ENCODE data around the gene RPL7A.

Gene RPL7A

GRCh38 chr9:133348718-133349573, 928 bp downstream of the RPL7A start:
- H3K4me3 ChIP-seq (ENCODE audit: low read depth, low read length) = peak overlapping the region; percentile 92
- no peak for TF ChIP-seq CTCF (IDR thresholded peaks at IDR 0.05; ENCODE audit: insufficient read depth, low read depth, low read length, missing control alignments)
- no peak for DNase-seq (ENCODE audit: low read depth)

GRCh38 chr9:133349965-133350616, 2.1 kb downstream of the RPL7A start:
- TF ChIP-seq CTCF (IDR thresholded peaks at IDR 0.05; ENCODE audit: insufficient read depth, low read depth, low read length, missing control alignments) = no peak

GRCh38 chr9:133351526-133351907, 3.5 kb downstream of the RPL7A start:
- no peak for TF ChIP-seq CTCF (IDR thresholded peaks at IDR 0.05; ENCODE audit: insufficient read depth, low read depth, low read length, missing control alignments)
- no peak for DNase-seq (ENCODE audit: low read depth)
- H3K4me3 ChIP-seq (ENCODE audit: low read depth, low read length) = no peak overlapping the region

More at GRCh38 chr9:133349965-133350616, 2.1 kb downstream of the RPL7A start:
- H3K4me3 ChIP-seq (ENCODE audit: low read depth, low read length) = peak overlapping the region; percentile 92
- no peak for DNase-seq (ENCODE audit: low read depth)

GRCh38 chr9:133351908-133352634, 4.1 kb downstream of the RPL7A start:
- H3K4me3 ChIP-seq (ENCODE audit: low read depth, low read length) = no peak overlapping the region
- peak; percentile 83 for DNase-seq (ENCODE audit: low read depth)
- peak; percentile 69 for TF ChIP-seq CTCF (IDR thresholded peaks at IDR 0.05; ENCODE audit: insufficient read depth, low read depth, low read length, missing control alignments)

GRCh38 chr9:133352635-133353340, 4.8 kb downstream of the RPL7A start:
- H3K4me3 ChIP-seq (ENCODE audit: low read depth, low read length) = no peak overlapping the region
- peak; percentile 40 for DNase-seq (ENCODE audit: low read depth)
- no peak for TF ChIP-seq CTCF (IDR thresholded peaks at IDR 0.05; ENCODE audit: insufficient read depth, low read depth, low read length, missing control alignments)

GRCh38 chr9:133353548-133353947, 5.5 kb downstream of the RPL7A start:
- no peak for DNase-seq (ENCODE audit: low read depth)
- no peak overlapping the region for H3K4me3 ChIP-seq (ENCODE audit: low read depth, low read length)
- TF ChIP-seq CTCF (IDR thresholded peaks at IDR 0.05; ENCODE audit: insufficient read depth, low read depth, low read length, missing control alignments) = no peak

All from GM12865 (cell line).